ENCODE data around the gene HEPACAM. TPM values are rescaled to one million over a fixed set of nuclear protein-coding genes. Genes with fewer than 3 reads are reported as not detected.
A peak's percentile ranks its signal among the peaks of the same experiment; 100 is the strongest.

The HEPACAM gene
- total RNA-seq, 4 donors from 2014 or later: not detected

GRCh38 chr11:124892146-124892545, 43.7 kb downstream of the HEPACAM start:
- DNase-seq: no peak
- H3K4me1 ChIP-seq: no peaks in the 10 kb centered on the region
- peak overlapping the region in 1 of 2 donors; percentile 46 for H3K27ac ChIP-seq

GRCh38 chr11:124891373-124891861, 44.4 kb downstream of the HEPACAM start:
- no peak overlapping the region for H3K4me3 ChIP-seq
- no peaks in the 10 kb centered on the region for H3K27me3 ChIP-seq
- no peaks in the 10 kb centered on the region for H3K36me3 ChIP-seq
- DNase-seq: no peak
- intact Hi-C loops (cut with DNase I; ENCODE audit: low total_unique reads): no loop called here
- peak overlapping the region in 1 of 2 donors; percentile 11 for H3K27ac ChIP-seq
- TF ChIP-seq CTCF (IDR thresholded peaks at IDR 0.05): no peak
- no peak for TF ChIP-seq POLR2A (IDR thresholded peaks at IDR 0.05)
- no peaks in the 10 kb centered on the region for H3K4me1 ChIP-seq
- no peaks in the 10 kb centered on the region for H3K9me3 ChIP-seq

More at GRCh38 chr11:124892146-124892545, 43.7 kb downstream of the HEPACAM start:
- H3K9me3 ChIP-seq: no peaks in the 10 kb centered on the region
- TF ChIP-seq POLR2A (IDR thresholded peaks at IDR 0.05) (no peak), CTCF (IDR thresholded peaks at IDR 0.05) (no peak)
- H3K4me3 ChIP-seq: no peak overlapping the region
- intact Hi-C loops (cut with DNase I; ENCODE audit: low total_unique reads): no loop called here
- H3K27me3 ChIP-seq: no peaks in the 10 kb centered on the region
- H3K36me3 ChIP-seq: no peaks in the 10 kb centered on the region

GRCh38 chr11:124890683-124891372, 45.0 kb downstream of the HEPACAM start:
- intact Hi-C loops (cut with DNase I; ENCODE audit: low total_unique reads): no loop called here
- DNase-seq: no peak
- H3K27me3 ChIP-seq: no peaks in the 10 kb centered on the region
- H3K27ac ChIP-seq: no peak overlapping the region
- H3K36me3 ChIP-seq: no peaks in the 10 kb centered on the region
- H3K4me3 ChIP-seq: no peak overlapping the region
- no peaks in the 10 kb centered on the region for H3K4me1 ChIP-seq
- TF ChIP-seq CTCF (IDR thresholded peaks at IDR 0.05) (no peak), POLR2A (IDR thresholded peaks at IDR 0.05) (no peak)
- H3K9me3 ChIP-seq: no peaks in the 10 kb centered on the region

GRCh38 chr11:124890151-124890550, 45.7 kb downstream of the HEPACAM start:
- H3K36me3 ChIP-seq: no peaks in the 10 kb centered on the region
- no peak for DNase-seq
- H3K4me1 ChIP-seq: no peaks in the 10 kb centered on the region
- no peaks in the 10 kb centered on the region for H3K27me3 ChIP-seq
- TF ChIP-seq POLR2A (IDR thresholded peaks at IDR 0.05) (no peak), CTCF (IDR thresholded peaks at IDR 0.05) (no peak)
- intact Hi-C loops (cut with DNase I; ENCODE audit: low total_unique reads): no loop called here
- no peak overlapping the region for H3K27ac ChIP-seq
- no peaks in the 10 kb centered on the region for H3K9me3 ChIP-seq
- H3K4me3 ChIP-seq: no peak overlapping the region

GRCh38 chr11:124889191-124890091, 46.4 kb downstream of the HEPACAM start:
- no peaks in the 10 kb centered on the region for H3K4me1 ChIP-seq
- H3K27ac ChIP-seq: no peak overlapping the region
- no peak for TF ChIP-seq POLR2A (IDR thresholded peaks at IDR 0.05)
- no peak for TF ChIP-seq CTCF (IDR thresholded peaks at IDR 0.05)

More at GRCh38 chr11:124889191-124890091, 46.4 kb downstream of the HEPACAM start:
- no peak for DNase-seq
- Histone ChIP-seq H3K4me3 (no peak overlapping the region), H3K9me3 (no peaks in the 10 kb centered on the region), H3K36me3 (no peaks in the 10 kb centered on the region), H3K27me3 (no peaks in the 10 kb centered on the region)
- intact Hi-C loops (cut with DNase I; ENCODE audit: low total_unique reads): no loop called here
